Astrocyte of the spinal cord (primary cell): Measurements from ENCODE around the gene SFT2D1.
A peak's percentile ranks its signal among the peaks of the same experiment; 100 is the strongest.

Experiments
- DNase-seq: peaks from one replicate; pipeline ENCODE4 v3.0.0; 2011; ENCODE audit warnings: low read depth, low spot score
- H3K4me3 ChIP-seq: 2 replicates; pipeline ENCODE4 v1.5.1; 2011; ENCODE audit warnings: low read depth, mild to moderate bottlenecking, low read length, moderate library complexity
- in situ Hi-C: cut with HindIII; loops from 2 replicates; pipeline ENCODE4 v1.10.0; 2017; ENCODE audit warnings: low sequenced_read_pairs
- TF ChIP-seq, protein P1 (sequence below): IDR thresholded peaks from 2 replicates; pipeline ENCODE4 v1.5.1; 2012; ENCODE audit warnings: low read depth, mild to moderate bottlenecking, low read length, inconsistent platforms

The SFT2D1 gene

DNA sequence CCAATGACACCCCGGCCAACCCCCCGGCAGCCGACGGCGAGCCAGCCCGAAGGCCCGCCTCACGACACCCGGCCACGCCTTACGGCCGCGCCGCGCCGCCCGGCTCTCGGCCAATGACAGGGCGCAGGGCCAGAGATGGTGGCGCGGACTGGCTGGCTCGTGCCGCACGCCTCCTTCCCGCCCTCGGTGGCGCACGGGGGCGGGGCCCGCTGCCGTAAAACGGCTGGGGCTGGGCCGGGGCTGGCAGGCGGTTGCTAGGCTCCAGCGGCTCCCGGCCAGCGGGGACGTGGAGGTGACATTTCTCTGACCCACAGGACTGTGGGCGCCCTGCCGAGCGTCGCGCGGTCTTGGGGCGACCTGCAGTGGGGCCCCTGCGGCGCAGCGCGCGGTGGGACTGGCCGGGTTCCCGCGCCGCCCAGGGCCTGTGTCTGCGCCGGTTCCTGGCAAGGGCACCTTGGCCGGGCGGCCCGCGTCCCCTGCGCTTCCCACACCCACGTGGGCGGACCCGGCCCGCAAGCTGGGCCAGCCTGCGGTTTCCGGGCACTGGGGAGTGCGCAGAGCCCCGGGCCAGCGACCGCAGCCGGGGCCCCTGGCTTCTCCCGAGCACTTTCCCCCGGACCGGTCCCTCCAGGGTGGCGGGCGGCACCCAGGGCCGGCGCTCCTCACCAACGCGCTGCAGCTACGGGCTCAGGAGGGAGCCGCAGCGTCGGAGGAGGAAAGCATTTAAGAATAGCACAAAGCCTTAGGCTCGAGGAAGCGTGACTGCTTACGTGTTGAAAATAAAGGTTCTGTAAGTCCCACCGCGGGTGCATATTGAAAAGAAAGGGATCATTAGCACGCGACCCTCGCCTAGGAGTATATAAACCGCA is 40.8 kb upstream of the SFT2D1 start, which contains the start of gene MPC1:
Gene MPC1 (minus strand): TSS at position 8 of the 869 bp plus-strand sequence. CDS start 64 bp downstream, outside the sequence.
- H3K4me3 ChIP-seq: peak within 1 kb of the TSS; percentile 72
- TF ChIP-seq, protein P1, sequence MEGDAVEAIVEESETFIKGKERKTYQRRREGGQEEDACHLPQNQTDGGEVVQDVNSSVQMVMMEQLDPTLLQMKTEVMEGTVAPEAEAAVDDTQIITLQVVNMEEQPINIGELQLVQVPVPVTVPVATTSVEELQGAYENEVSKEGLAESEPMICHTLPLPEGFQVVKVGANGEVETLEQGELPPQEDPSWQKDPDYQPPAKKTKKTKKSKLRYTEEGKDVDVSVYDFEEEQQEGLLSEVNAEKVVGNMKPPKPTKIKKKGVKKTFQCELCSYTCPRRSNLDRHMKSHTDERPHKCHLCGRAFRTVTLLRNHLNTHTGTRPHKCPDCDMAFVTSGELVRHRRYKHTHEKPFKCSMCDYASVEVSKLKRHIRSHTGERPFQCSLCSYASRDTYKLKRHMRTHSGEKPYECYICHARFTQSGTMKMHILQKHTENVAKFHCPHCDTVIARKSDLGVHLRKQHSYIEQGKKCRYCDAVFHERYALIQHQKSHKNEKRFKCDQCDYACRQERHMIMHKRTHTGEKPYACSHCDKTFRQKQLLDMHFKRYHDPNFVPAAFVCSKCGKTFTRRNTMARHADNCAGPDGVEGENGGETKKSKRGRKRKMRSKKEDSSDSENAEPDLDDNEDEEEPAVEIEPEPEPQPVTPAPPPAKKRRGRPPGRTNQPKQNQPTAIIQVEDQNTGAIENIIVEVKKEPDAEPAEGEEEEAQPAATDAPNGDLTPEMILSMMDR: no peak
- in situ Hi-C loops: no loop called here
- DNase-seq: peak; percentile 96

DNA sequence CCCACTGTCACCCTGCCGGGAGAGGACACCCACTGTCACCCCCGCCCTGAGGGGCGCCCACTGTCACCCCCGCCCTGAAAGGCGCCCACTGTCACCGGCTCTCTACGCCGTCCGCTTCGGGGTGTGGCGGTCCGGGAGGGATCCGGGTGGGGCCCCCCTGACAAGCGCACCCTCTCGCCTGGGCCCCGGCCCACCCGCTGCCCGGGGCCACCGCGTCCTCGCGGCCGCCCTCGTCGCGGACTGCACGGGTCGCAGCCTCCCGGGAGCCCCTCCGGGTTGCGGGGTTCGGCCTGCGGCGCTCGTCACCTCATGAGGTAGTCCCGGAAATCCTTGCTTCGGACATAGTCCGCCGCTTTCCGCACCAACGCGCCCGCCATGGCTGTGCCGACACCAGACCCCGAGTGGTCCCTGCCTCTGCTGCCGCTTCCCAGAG is 40.2 kb upstream of the SFT2D1 start:
- TF ChIP-seq, protein P1: no peak
- H3K4me3 ChIP-seq: peak overlapping the region; percentile 72
- no peak for DNase-seq
- in situ Hi-C loops: no loop called here

DNA sequence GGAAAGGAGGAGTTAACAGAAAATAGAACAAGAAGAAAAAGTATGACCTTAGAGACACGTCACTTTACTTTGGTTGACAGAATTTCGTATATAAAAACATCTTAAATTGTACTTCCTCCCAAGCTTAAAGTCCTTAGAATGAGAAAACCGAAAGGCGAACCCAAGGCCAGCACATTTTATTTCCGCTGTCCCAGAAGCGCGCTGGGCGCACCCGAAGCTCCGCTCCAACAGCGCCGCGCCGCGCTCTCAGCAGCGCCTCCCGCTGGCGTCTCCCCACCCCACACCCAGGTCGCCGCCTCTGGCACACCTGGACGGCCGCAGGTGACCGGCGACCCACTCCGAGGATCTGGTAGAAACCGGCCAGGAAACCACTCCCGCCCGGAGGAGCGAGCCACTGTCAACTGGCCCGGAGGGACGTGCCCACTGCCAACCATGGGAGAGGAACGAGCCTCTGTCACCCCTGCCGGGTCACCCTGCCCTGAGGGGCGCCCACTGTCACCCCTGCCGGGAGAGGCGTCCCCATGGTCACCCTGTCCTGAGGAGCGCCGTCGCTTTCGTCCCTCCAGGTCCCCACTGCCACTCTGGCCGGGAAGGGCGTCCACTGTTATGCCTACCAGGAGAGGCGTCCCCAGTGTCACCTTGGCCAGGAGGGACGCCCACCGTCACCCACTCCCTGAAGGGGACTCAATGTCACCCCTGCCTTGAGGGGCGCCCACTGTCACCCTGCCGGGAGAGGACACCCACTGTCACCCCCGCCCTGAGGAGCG is 39.6 kb upstream of the SFT2D1 start:
- peak; percentile 41 for DNase-seq
- H3K4me3 ChIP-seq: peak overlapping the region; percentile 72
- in situ Hi-C loops: no loop called here
- TF ChIP-seq, protein P1: peak; percentile 70

DNA sequence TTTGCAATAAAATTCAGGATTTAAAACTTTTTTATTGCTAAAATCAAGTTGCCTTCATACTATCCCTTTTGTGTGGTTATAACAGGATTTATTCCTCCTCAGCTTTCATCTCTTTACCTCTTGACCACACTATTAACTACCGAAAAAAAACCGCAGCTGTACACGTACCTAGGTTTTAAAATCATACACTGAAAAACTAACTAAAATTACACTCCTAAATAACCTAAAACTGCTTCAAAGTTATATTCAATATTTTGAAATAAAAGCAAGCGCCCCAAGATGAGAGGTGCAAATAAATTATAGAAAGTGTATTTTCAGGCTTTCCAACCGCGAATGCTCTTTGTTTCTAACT is 39.0 kb upstream of the SFT2D1 start:
- H3K4me3 ChIP-seq: peak overlapping the region; percentile 72
- in situ Hi-C loops: no loop called here
- TF ChIP-seq, protein P1: no peak
- DNase-seq: no peak

DNA sequence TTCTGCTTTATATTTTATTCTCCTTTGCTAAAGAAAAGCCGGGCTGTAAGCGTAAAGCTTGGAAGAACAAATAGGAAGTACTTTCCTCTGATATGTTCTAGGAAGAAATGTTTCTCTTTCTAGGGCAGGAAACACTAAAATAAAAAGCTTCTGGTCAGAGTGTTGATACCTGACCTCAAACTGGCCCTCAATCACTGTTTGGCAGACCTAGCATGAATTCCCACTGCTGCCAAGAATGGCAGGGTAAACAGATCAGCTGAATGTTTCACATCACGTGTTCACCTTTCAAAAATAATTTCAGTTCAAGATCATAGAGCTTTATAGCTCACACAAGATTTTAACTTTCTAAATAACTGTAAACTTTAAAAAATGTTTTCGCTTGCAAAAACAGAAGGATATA is 37.5 kb upstream of the SFT2D1 start:
- TF ChIP-seq, protein P1: no peak
- no peak overlapping the region for H3K4me3 ChIP-seq
- in situ Hi-C loops: no loop called here
- DNase-seq: no peak

DNA sequence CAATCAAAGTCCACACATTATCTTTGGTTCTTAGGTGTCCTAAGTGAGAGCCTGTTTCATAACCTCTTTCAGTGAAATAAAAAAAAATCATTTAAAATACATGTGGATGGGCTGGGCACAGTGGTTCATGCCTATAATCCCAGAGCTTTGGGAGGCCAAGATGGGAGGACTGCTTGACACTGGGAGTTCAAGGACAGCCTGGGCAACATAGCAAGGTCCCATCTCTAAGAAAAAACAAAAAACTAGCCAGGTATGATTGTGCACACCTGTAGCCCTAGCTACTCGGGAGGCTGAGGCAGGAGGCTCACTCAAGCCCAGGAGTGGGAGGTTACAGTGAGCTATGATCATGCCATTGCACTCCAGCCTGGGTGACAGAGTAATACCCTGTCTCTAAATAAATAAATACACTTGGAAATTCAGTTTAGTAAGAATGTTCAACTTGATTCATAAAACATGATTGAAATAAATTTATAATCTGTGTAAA is 36.8 kb upstream of the SFT2D1 start:
- TF ChIP-seq, protein P1: no peak
- no peak for DNase-seq
- H3K4me3 ChIP-seq: no peak overlapping the region
- in situ Hi-C loops: no loop called here
